ENCODE results near the gene FREY1. TPM values are rescaled to one million over a fixed set of nuclear protein-coding genes. Genes with fewer than 3 reads are reported as not detected.

FREY1 gene
- total and polyA plus RNA-seq, 2 of the 8 experiments (the other 6 are each of a cell fraction or from before 2014, with no cell fraction given): 0.32 to 1.1 TPM

GRCh38 chr11:45921561-45922424, 14.7 kb upstream of the FREY1 start (continued):
- no peak for TF ChIP-seq CHD7 (IDR thresholded peaks at IDR 0.05; ENCODE audit: insufficient replicate concordance, low read length)
- no peak for TF ChIP-seq SP4 (IDR thresholded peaks at IDR 0.05; ENCODE audit: low read length)
- TF ChIP-seq ASH2L (IDR thresholded peaks at IDR 0.05; ENCODE audit: low read length): peak; percentile 28
- TF ChIP-seq SP2 (IDR thresholded peaks at IDR 0.05; ENCODE audit: low read length): no peak
- TF ChIP-seq EGR1 (IDR thresholded peaks at IDR 0.05; ENCODE audit: borderline replicate concordance, low read depth, low read length): no peak
- no peak for TF ChIP-seq USF2 (IDR thresholded peaks at IDR 0.05; ENCODE audit: low read length)
- TF ChIP-seq EP300 (IDR thresholded peaks at IDR 0.05; ENCODE audit: borderline replicate concordance in 1 of 2, low read depth in 2 of 2, low read length in 2 of 2): peak in 1 of 2 experiments; percentile 70; a peak in 1 of 3 replicates
- no peak for TF ChIP-seq RFX5 (IDR thresholded peaks at IDR 0.05; ENCODE audit: borderline replicate concordance, low read depth, low read length)
- TF ChIP-seq KDM5A (IDR thresholded peaks at IDR 0.05; ENCODE audit: low read length): no peak
